Breast epithelium (tissue), 3 donors: ENCODE data around the gene SLC10A6.

Source experiments
- POLR2A ChIP-seq: fragments of 450-650 bp; IDR thresholded peaks from one replicate; pipeline ENCODE4 v1.6.1; 2016; ENCODE audit warnings: antibody characterized with exemption, mild to moderate bottlenecking, moderate library complexity
- POLR2AphosphoS5 ChIP-seq, 3 donors: sonication (generic); formaldehyde crosslinking; IDR thresholded peaks; one replicate each; pipeline ENCODE4 v1.6.1; 2017; ENCODE audit warnings: antibody characterized with exemption in 3 of 3

DNA sequence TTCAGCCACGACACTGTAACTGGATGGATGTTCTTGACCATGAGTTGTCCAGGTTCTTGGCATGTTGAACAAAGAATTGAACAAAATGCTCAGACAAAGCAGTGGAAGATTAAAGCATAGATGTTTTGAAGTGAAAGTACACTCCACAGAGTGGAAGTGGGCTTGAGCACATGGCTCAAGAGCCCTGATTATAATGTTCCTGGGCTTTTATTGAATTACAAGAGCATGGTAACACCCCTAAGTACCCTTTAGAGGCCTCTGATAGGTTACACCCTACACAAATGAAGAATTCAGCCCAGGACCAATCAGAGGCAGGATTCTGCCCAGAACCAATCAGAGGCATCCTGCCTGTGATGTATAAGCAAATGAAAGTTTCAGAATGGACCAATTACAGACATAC lies 33.5 kb downstream of the SLC10A6 start:
- TF ChIP-seq POLR2AphosphoS5 (IDR thresholded peaks at IDR 0.05) (no peak), POLR2A (no peak)
